GM12891 (cell line): ENCODE measurements around the gene CAB39.

Experiments
- POLR2A ChIP-seq: IDR thresholded peaks from 2 replicates; pipeline ENCODE4 v1.6.1; 2011; ENCODE audit warnings: low read depth, low read length, control low read depth
- POLR2AphosphoS5 ChIP-seq: IDR thresholded peaks from 2 replicates; pipeline ENCODE4 v1.6.1; 2011; ENCODE audit warnings: low read depth, low read length, control low read depth

GRCh38 chr2:230685178-230685577, 27.5 kb upstream of the CAB39 start:
- TF ChIP-seq POLR2AphosphoS5 (no peak), POLR2A (no peak)
